HG02588 (cell line): Measurements from ENCODE around the gene BBOX1.
"Not testable (repeated sequence)": the region's sequence is repeated elsewhere in the genome, so short reads cannot be mapped to it uniquely, and the experiment has no call there.

Experiments used
- ATAC-seq: cut with Tn5 transposase; IDR thresholded peaks from one replicate; pipeline ENCODE4 v1.9.1; 2021; ENCODE audit warnings: mild to moderate bottlenecking, moderate library complexity; ENCODE audit not compliant: unreplicated experiment

Gene BBOX1

GRCh38 chr11:27040302-27041115 is at the start of gene BBOX1:
Gene BBOX1, plus strand, starts transcription at chr11:27040815. Its CDS starts 14,616 bp downstream, at chr11:27055431.
- no peak for ATAC-seq

GRCh38 chr11:26992031-26992541 is 48.5 kb upstream of the BBOX1 start:
- no peak for ATAC-seq

- ATAC-seq, result no peak
Observed at GRCh38 chr11:26993965-26994457, 46.6 kb upstream of the BBOX1 start, which contains the start of gene FIBIN. Gene FIBIN, plus strand, starts transcription at chr11:26994112. Its CDS starts 415 bp downstream, at chr11:26994527.

GRCh38 chr11:26994631-26995095 is 46.0 kb upstream of the BBOX1 start:
- ATAC-seq, result no peak

GRCh38 chr11:26995701-26996460 is 44.7 kb upstream of the BBOX1 start:
- no peak for ATAC-seq

GRCh38 chr11:26997378-26997777 is 43.2 kb upstream of the BBOX1 start:
- ATAC-seq, result no peak

- ATAC-seq, result not testable (repeated sequence)
Observed at GRCh38 chr11:27001136-27001730, 39.4 kb upstream of the BBOX1 start.

- no peak for ATAC-seq
Observed at GRCh38 chr11:27002431-27002830, 38.2 kb upstream of the BBOX1 start.

GRCh38 chr11:27002838-27003237 is 37.8 kb upstream of the BBOX1 start:
- ATAC-seq, result no peak

GRCh38 chr11:27004103-27004502 is 36.5 kb upstream of the BBOX1 start:
- ATAC-seq, result no peak

GRCh38 chr11:27008811-27009535 is 31.6 kb upstream of the BBOX1 start:
- no peak for ATAC-seq

- no peak for ATAC-seq
Observed at GRCh38 chr11:27011560-27012233, 28.9 kb upstream of the BBOX1 start.

GRCh38 chr11:27012234-27012921 is 28.2 kb upstream of the BBOX1 start:
- no peak for ATAC-seq

- no peak for ATAC-seq
Observed at GRCh38 chr11:27013781-27014361, 26.7 kb upstream of the BBOX1 start.

GRCh38 chr11:27018902-27019529 is 21.6 kb upstream of the BBOX1 start:
- ATAC-seq, result no peak

GRCh38 chr11:27020751-27021150 is 19.9 kb upstream of the BBOX1 start:
- no peak for ATAC-seq

- no peak for ATAC-seq
Observed at GRCh38 chr11:27022659-27023251, 17.9 kb upstream of the BBOX1 start.

GRCh38 chr11:27024865-27025264 is 15.8 kb upstream of the BBOX1 start:
- no peak for ATAC-seq
